GM21576 (cell line): ENCODE data around the gene ZYG11B.
"Not testable (repeated sequence)": the region's sequence is repeated elsewhere in the genome, so short reads cannot be mapped to it uniquely, and the experiment has no call there.

ENCODE experiments used
- ATAC-seq: cut with Tn5 transposase; IDR thresholded peaks from one replicate; pipeline ENCODE4 v1.9.1; 2021; ENCODE audit warnings: mild to moderate bottlenecking, moderate library complexity; ENCODE audit not compliant: unreplicated experiment

ZYG11B gene

DNA sequence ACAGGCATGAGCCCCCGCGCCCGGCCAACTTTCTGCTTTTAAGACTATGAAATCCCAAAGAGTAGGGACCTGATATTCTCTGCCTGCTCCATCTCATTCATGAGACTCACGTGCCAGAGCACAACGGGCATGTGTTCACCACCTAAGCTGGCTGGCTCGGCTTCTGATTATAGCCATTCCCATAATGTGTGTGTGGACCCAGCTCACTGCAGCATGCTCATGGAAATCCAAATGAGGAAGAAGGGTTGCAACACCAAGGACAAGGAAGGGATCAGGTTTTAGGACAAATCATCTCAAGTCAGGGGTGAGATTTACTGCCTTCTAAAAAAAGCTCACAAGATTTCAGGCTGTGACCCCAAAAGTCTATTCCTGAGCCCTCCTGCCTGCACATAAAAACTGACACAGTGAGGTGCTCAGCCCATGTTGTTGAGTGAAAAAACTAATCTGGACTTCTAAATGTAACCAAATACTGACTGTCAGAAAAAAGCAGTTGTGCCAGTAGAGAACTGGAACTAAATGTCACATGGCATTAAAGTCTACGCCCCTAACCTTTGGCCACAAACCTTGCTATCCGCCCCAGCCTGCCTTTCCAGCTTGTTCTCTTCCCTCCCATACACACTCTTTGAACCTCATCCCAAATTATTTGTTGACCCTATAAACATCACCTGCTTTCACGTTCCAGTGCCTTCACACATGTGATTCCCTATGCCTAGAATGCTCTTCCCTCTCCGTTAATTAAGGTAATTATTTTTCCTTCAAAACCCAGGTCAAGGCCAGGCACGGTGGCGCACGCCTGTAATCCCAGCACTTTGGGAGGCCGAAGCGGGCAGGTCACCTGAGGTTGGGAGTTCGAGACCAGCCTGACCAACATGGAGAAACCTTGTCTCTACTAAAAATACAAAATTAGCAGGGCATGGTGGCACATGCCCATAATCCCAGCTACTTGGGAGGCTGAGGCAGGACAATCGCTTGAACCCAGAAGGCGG lies 19.0 kb upstream of the ZYG11B start:
- ATAC-seq, result no peak

DNA sequence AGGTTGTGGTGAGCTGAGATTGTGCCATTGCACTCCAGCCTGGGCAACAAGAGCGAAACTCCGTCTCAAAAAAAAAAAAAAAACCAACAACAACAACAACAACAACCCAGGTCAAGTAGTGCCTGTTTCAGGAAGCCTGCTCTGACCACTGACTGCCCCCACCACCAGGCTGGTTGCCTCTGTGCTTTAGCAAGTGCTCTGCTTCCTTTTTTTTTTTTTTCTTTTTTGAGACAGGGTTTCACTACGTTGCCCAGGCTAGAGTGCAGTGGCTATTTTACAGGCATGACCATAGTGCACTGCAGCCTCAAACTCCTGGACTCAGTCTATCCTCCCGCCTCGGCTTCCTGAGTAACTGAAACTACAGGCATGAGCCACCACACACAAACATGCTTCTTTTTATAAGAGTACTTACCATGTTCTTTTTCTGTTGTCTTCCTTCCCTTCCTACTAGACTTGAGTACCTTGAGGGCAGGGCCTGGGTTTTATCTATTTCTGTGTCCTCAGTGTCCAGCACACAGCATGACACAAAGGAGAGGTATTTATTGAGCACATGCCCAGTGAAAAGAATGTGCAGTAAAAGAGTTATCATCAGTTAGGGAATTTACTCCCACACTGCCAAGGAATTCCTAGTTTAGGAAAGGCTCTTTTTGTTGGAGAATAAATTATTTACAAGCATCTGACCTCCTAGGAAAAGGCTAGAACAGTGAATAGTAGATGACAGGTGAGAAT lies 18.2 kb upstream of the ZYG11B start:
- no peak for ATAC-seq

DNA sequence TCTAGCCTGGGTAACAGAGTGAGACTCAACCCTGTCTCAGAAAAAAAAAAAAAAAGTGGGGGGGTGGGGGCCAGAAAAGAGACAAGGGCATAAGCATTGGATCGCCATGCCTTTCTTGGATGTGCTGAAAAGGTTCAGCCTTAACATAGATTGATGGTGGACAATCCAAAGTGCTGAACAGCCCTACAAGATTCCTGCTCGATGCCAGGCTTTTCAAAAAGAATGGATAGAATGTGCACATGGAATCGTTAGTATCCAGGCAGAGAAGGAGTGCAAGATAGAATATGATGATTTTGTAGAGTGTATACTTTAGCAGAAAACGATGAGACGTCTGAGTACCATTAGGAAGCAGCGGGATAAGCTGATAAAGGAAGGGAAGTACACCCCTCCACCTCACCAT lies 17.2 kb upstream of the ZYG11B start:
- ATAC-seq, result no peak

- no peak for ATAC-seq
Observed at GRCh38 chr1:52713590-52713989, 12.7 kb upstream of the ZYG11B start.

DNA sequence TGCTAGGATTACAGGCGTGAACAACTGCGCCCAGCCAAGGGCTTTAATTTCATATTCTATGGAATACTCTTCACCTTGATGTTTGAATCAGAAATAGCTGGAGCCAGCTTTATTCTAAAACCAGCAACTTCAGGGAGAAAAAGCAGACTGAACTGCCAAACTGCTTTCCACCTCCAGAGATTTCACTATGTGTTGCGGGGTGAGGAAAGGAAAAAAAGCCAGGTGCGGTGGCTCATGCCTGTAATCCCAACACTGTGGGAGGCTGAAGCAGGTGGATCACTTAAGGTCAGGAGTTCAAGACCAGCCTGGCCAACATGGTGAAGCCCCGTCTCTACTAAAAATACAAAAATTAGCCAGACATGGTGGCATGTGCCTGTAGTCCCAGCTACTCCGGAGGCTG lies 11.0 kb upstream of the ZYG11B start:
- not testable (repeated sequence) for ATAC-seq

DNA sequence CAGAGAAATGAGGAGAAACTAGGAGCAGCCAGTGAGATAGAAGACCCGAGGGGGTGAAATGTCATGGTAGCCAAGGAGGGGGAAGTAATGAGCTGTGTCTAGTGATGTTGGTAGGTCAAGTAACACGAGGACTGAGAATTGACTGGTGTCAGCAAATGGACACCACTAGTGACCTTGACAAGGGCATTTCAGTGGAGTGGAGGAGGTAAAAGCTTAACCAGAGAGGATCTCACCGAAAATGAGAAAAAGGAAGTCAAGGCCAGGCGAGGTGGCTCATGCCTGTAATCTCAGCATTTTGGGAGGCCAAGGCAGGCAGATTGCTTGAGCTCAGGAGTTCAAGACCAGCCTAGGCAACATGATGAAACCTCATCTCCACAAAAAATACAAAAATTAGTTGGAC lies 3.0 kb upstream of the ZYG11B start:
- no peak for ATAC-seq

DNA sequence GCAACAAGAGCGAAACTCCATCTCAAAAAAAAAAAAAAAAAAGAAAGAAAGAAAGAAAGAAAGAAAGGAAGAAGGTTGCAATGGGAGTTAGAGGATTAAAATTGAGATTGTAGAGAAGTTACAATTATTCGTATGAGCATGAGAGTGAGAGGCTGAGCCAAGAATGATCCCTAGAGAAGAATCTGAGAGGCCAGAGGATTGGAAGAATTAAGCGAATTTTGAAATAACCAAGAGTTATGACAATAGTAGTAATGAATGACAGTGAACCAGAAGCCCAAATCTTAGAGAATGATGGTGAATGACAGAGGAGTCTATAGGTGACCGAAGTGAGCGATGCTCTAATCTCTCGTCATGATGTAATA lies 369 bp upstream of the ZYG11B start:
- no peak for ATAC-seq

DNA sequence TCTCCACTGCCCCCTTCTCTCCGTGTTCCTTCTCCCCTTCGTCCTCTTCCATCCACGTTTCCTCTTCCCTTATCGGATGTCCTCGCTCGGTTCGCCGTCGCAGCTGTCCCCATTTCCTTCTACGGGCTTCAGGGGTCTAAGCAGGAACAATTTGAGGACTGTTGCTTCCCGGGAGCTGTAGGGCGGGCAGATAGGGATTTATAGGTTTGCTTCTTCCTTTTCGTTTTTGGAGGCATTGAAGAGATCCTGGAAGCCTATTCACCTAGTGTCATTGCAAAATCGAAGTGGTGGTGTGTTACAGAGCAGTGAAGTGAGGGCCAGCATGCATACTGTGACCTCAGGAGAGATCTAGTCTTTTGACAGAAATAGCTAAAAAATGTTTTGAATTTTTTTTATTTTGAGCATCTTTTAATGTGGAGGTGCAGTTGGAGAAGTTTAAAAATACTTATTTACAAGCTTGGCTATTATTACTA lies 897 bp downstream of the ZYG11B start:
- ATAC-seq, result no peak

DNA sequence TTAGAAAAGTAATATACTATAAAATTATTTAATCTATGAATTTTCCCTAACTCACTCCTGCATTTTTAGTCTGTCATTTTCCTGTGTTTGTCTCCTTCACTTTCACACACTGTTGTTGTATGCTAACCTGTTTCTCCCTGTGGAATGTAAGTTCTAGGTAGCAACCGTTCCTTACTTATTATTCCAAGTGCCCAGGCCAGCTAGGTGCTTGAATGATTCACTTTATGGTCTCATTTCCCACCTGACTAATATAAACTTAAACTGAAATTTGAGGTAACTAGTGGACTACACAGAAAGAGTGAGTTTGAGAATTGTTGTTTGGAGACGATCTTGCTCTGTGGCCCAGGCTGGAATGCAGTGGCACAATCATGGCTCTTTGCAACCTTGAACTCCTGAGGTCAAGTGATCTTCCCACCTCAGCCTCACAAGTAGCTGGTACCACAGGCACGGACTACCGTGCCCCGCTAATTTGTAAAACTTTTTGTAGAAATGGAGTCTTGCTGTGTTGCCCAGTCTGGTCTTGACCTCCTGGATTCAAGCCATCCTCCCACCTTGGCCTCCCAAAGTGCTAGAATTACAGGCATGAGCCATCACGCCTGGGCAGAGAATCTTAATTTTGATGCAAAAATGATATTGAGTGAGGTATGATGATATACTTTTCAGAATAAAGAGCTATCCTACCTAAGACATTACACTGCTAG lies 1.9 kb downstream of the ZYG11B start:
- no peak for ATAC-seq

DNA sequence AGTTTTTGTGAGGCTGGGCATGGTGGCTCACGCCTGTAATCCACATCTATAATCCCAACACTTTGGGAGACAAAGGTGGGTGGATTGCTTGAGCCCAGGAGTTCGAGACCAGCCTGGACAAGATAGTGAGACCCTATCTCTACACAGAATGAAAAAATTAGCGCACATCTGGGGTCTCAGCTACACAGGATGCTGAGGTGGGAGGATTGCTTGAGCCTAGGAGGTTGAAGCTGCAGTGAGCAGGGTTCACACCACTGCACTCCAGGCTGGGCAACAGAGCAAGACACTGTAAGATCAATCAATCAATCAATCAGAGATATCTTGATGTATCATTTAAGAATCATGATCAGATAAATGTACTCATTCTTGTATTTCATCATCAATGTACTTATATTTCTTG lies 7.1 kb downstream of the ZYG11B start:
- no peak for ATAC-seq

DNA sequence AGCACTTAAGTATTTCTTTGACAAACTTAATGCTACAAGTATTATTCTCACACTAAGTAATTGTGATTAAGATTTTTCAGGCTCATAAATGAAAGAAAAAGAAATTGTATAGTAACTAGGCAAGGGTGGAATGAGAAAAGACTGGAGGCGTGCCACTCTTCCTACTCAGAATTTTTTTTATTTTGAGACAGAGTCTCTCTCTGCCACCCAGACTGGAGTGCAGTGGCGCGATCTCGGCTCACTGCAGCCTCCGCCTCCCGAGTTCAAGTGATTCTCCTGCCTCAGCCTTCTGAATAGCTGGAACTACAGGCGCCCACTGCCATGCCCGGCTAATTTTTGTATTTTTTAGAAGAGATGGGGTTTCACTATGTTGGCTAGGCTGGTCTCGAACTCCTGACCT lies 9.1 kb downstream of the ZYG11B start:
- not testable (repeated sequence) for ATAC-seq

DNA sequence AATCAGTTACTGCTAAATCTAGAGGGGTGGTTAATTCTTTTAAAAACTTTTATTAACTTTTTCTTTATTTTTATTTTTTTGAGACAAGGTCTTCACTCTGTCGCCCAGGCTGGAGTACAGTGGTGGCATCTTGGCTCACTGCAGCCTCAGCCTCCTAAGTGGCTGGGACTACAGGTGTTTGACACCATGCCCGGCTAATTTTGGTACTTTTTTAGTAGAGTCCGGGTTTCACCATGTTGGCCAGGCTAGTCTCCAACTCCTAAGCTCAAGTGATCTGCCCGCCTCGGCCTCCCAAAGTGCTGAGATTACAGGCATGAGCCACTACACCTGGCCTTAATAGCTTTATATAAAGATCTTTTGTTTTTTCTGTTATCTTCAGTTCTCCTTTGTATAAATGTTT lies 11.9 kb downstream of the ZYG11B start:
- ATAC-seq, result no peak

GRCh38 chr1:52738893-52739292 lies 12.6 kb downstream of the ZYG11B start:
- no peak for ATAC-seq

- ATAC-seq, result no peak
Observed at GRCh38 chr1:52739699-52740467, 13.6 kb downstream of the ZYG11B start.

GRCh38 chr1:52741259-52741658 lies 15.0 kb downstream of the ZYG11B start:
- ATAC-seq, result no peak

- ATAC-seq, result no peak
Observed at GRCh38 chr1:52746189-52746588, 19.9 kb downstream of the ZYG11B start.

DNA sequence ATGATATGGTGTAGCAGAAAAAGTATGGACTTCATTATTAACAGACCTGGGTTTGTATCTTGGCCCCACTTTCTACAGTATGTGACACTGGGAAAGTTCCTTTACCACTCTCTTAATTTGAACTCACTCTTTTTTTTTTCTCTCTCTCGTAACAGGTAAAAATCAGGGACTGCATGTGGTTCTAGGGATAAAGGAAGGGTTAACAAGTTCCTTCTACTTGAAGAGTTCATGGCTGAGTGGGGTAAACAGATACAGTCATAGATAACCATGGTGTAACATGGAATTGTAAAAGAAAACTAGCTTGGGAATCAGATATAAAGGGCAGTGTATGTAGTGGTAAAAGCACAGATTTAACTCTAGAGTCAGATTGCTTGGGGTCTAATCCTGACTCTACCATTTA lies 21.2 kb downstream of the ZYG11B start:
- no peak for ATAC-seq

- ATAC-seq, result no peak
Observed at GRCh38 chr1:52748119-52748518, 21.9 kb downstream of the ZYG11B start.

- not testable (repeated sequence) for ATAC-seq
Observed at GRCh38 chr1:52749496-52749895, 23.2 kb downstream of the ZYG11B start.

- not testable (repeated sequence) for ATAC-seq
Observed at GRCh38 chr1:52750139-52750538, 23.9 kb downstream of the ZYG11B start.
